HG03025 (cell line): Measurements from ENCODE around the gene PDZK1IP1.
"Not testable (repeated sequence)": the region's sequence is repeated elsewhere in the genome, so short reads cannot be mapped to it uniquely, and the experiment has no call there.

Source experiments
- ATAC-seq: cut with Tn5 transposase; IDR thresholded peaks from one replicate; pipeline ENCODE4 v1.9.1; 2021; ENCODE audit warnings: mild to moderate bottlenecking, moderate library complexity; ENCODE audit not compliant: unreplicated experiment, low FRiP score

The PDZK1IP1 gene

GRCh38 chr1:47223921-47224675 lies 34.3 kb upstream of the PDZK1IP1 start:
- ATAC-seq: no peak

GRCh38 chr1:47223174-47223920 lies 33.5 kb upstream of the PDZK1IP1 start:
- no peak for ATAC-seq

GRCh38 chr1:47222476-47222875 lies 32.6 kb upstream of the PDZK1IP1 start:
- no peak for ATAC-seq

- ATAC-seq: no peak
These were observed 29.9 kb upstream of the PDZK1IP1 start for GRCh38 chr1:47219590-47220220.

- ATAC-seq: no peak
These were observed 29.2 kb upstream of the PDZK1IP1 start for GRCh38 chr1:47219001-47219400.

- no peak for ATAC-seq
These were observed 26.6 kb upstream of the PDZK1IP1 start for GRCh38 chr1:47216278-47217059.

GRCh38 chr1:47215713-47216112 lies 25.9 kb upstream of the PDZK1IP1 start:
- ATAC-seq: no peak

GRCh38 chr1:47214549-47214948 lies 24.7 kb upstream of the PDZK1IP1 start:
- ATAC-seq: no peak

GRCh38 chr1:47213230-47213963 lies 23.6 kb upstream of the PDZK1IP1 start:
- no peak for ATAC-seq

GRCh38 chr1:47212636-47213229 lies 22.9 kb upstream of the PDZK1IP1 start:
- ATAC-seq: no peak

GRCh38 chr1:47211796-47212269 lies 22.0 kb upstream of the PDZK1IP1 start:
- no peak for ATAC-seq

- no peak for ATAC-seq
These were observed 20.8 kb upstream of the PDZK1IP1 start for GRCh38 chr1:47210666-47211065.

- ATAC-seq: no peak
These were observed 20.0 kb upstream of the PDZK1IP1 start for GRCh38 chr1:47209725-47210325.

GRCh38 chr1:47209091-47209490 lies 19.3 kb upstream of the PDZK1IP1 start:
- no peak for ATAC-seq

- ATAC-seq: no peak
These were observed 18.6 kb upstream of the PDZK1IP1 start for GRCh38 chr1:47208374-47208850.

- no peak for ATAC-seq
These were observed 18.1 kb upstream of the PDZK1IP1 start for GRCh38 chr1:47207803-47208373.

GRCh38 chr1:47205918-47206317 lies 16.1 kb upstream of the PDZK1IP1 start:
- no peak for ATAC-seq

GRCh38 chr1:47203504-47203903 lies 13.7 kb upstream of the PDZK1IP1 start:
- not testable (repeated sequence) for ATAC-seq

- no peak for ATAC-seq
These were observed 11.3 kb upstream of the PDZK1IP1 start for GRCh38 chr1:47201179-47201578.
